GM18511 (cell line): ENCODE results near the gene CASP7.
"Not testable (repeated sequence)": the region's sequence is repeated elsewhere in the genome, so short reads cannot be mapped to it uniquely, and the experiment has no call there.

Source experiments
- ATAC-seq: cut with Tn5 transposase; IDR thresholded peaks from one replicate; pipeline ENCODE4 v1.9.1; 2021; ENCODE audit warnings: mild to moderate bottlenecking, moderate library complexity; ENCODE audit not compliant: unreplicated experiment

Gene CASP7

GRCh38 chr10:113752553-113752952, 72.8 kb downstream of the CASP7 start:
- no peak for ATAC-seq

- ATAC-seq, result no peak
Measured at GRCh38 chr10:113753020-113753692, 73.4 kb downstream of the CASP7 start.

- ATAC-seq, result no peak
Measured at GRCh38 chr10:113754125-113754524, 74.4 kb downstream of the CASP7 start.

DNA sequence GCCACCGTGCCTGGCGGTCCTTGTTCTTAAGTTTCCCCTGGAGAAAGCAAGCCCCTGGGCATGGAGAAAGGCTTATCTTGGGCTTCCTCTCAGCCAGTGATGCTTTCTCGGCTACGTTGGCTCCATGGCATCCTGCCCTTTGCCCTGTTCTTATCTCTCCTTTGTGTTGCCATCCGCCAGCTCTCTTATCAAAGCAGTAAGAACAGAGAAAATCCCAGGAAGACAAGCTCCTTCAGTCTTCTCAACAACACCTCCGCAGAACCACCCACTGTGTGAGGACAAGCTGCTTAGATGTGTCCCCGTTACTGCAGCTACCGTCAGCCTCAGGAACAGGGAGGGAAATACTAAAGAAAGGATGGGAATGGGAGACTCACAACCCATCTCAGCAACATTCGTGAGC, 75.1 kb downstream of the CASP7 start:
- ATAC-seq, result no peak

DNA sequence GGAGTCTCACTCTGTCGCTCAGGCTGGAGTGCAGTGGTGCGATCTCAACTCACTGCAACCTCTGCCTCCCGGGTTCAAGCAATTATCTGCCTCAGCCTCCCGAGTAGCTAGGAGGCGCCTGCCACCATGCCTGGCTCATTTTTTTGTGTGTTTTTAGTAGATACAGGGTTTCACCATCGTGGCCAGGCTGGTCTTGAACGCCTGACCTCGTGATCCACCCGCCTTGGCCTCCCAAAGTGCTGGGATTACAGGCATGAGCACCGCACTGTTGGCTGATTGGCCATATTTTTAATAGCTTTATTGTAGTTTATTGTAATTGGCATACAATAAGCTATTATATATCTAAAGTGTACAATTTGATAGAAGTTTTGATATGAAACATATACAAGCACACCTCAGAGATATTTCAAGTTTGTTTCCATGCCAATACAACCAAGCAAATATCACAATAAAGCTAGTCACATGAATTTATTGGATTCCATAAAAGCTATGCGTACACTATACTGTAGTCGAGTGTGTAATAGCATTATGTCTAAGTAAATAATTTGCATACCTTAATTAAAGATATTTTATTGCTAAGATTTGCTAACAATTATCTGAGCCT, 77.3 kb downstream of the CASP7 start:
- ATAC-seq, result no peak

DNA sequence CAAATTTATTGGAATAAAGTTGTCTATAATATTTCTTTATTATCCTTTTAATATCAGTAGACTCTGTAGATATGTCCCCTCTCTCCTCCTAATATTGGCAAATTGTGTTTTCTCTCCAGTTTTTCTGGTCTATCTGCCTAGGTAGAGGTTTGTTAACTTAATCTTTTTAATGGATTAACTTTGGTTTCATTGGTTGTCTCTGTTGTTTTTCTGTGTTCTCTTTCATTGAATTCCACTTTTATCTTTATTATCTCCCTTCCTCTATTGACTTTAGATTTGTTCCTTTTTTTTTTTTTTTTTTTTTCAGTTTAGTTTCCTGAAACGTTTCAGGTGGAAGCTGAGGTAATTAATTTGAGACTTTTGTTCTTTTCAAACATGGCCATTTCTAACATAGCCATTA, 82.4 kb downstream of the CASP7 start:
- no peak for ATAC-seq

DNA sequence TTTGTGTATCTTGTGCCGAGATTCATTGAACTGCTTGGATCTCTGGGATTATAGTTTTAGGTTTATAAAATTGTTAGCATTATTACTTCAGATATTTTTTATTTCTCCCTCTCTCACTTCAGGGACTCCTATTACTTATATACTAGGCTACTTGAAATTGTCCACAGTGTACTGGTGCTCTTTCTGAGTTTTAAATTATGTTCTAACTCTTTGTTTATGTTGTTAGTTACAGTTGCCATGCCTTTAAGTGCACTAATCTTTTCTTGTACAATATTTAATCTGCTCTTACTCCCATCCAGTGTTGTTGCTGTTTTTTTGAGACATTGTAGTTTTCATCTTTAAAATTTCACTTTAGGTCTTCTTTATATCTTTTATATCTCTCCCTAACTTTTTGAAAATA, 84.9 kb downstream of the CASP7 start:
- no peak for ATAC-seq

GRCh38 chr10:113765910-113766309, 86.2 kb downstream of the CASP7 start:
- ATAC-seq, result no peak

- ATAC-seq, result no peak
Measured at GRCh38 chr10:113767222-113767621, 87.5 kb downstream of the CASP7 start.

DNA sequence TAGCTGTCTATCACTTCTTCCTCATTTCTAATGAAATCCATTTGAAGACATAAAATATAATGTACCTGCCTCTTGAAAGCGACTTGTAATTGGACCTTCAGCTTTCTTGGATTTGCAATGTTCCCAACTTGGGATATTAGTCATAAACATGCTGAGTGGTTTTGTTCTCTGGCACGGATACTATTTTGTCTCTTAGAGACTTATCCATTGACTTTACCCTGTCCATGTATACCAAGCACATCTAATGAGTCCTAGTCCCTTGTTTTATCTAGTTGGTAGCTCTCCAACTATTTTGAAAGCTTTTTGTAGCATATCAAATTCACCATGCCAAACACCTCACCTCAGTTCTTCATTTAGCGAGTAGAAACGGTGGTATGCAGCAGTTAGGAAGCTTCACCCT, 90.6 kb downstream of the CASP7 start:
- no peak for ATAC-seq

DNA sequence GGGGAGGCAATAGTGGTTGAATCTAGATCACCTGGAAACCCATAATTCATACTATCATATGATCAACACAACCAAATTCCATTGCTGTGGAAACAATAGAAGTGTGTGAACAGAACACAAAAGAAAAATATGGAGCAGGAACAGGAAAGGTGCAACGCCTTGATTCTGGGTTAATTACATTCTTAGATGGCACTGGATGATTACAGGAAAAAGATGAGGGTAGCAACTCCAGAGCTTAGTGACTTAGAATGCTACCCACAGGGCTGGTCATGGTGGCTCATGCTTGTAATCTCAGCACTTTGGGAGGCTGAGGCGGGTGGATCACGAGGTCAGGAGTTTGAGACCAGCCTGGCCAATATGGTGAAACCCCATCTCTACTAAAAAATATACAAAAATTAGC, 91.4 kb downstream of the CASP7 start:
- not testable (repeated sequence) for ATAC-seq

GRCh38 chr10:113775686-113776294, 96.1 kb downstream of the CASP7 start:
- no peak for ATAC-seq

- ATAC-seq, result no peak
Measured at GRCh38 chr10:113776553-113776952, 96.8 kb downstream of the CASP7 start.
